Motor neuron (in vitro differentiated cells): ENCODE results near the gene RHOBTB3. TPM values are rescaled to one million over a fixed set of nuclear protein-coding genes. Genes with fewer than 3 reads are reported as not detected.
"Not testable (repeated sequence)": the region's sequence is repeated elsewhere in the genome, so short reads cannot be mapped to it uniquely, and the experiment has no call there.

Experiments
- ATAC-seq, 8 experiments: fragments of 200-7000 bp; cut with Tn5 transposase; replicated peaks in 6 of 8; 2 replicates each; pipeline ENCODE4 v1.8.0; 2021; ENCODE audit warnings: mild to moderate bottlenecking in 8 of 8, moderate library complexity in 8 of 8
- H3K27ac ChIP-seq, 2 donors: fragments of 250-450 bp; sonication (Bioruptor Pico); 2 replicates each; pipeline ENCODE4 v1.9.0; 2021; ENCODE audit warnings: antibody characterized with exemption in 2 of 2, mild to moderate bottlenecking in 2 of 2, moderate library complexity in 1 of 2
- H3K4me1 ChIP-seq, 2 donors: fragments of 250-450 bp; sonication (Bioruptor Pico); replicated peaks in 1 of 2; 2 replicates each; pipeline ENCODE4 v1.6.1; 2021; ENCODE audit warnings: antibody characterized with exemption in 2 of 2, mild to moderate bottlenecking in 2 of 2, moderate library complexity in 1 of 2
- H3K4me3 ChIP-seq, 5 donors: fragments of 250-450 bp; sonication (Bioruptor Pico); 2 replicates each; pipeline ENCODE4 v1.9.0; 2021; ENCODE audit warnings: antibody characterized with exemption in 5 of 5, mild to moderate bottlenecking in 5 of 5, moderate library complexity in 4 of 5
- WGBS, 10 experiments: fragments of 450-650 bp; shearing (Covaris generic); methylation state at CpG; one replicate each; pipeline ENCODE4 v1.0.0; 2022; 5-methylcytosine and 5-hydroxymethylcytosine counted together
- in situ Hi-C, 9 experiments: fragments of 400-800 bp; cut with MboI; loops; one replicate each; pipeline ENCODE4 v1.15.0; 2021; ENCODE audit warnings: low sequenced_read_pairs in 9 of 9, low pct_unique_long_range_greater_than_20kb in 2 of 9; ENCODE audit not compliant: unreplicated experiment in 9 of 9
- total RNA-seq, 8 experiments: library from RNA; unstranded; fragments of 300-600 nt; gene quantifications; 2 replicates each; pipeline versions ENCODE4 v1.2.3 to v1.2.4, GENCODE V29; 2022

The RHOBTB3 gene
- total RNA-seq, 8 experiments from 2014 or later = 28.4 to 296 (median 59.4) TPM

GRCh38 chr5:95707534-95708188 is 23.5 kb upstream of the RHOBTB3 start:
- WGBS, 10 experiments = 70 to 100% (median 80%) methylated on average over 1 to 7 of the region's 8 CpGs; no CpG with 5 or more reads in 1 of the 10 experiments
- in situ Hi-C loops, ATAC-seq, H3K4me3 ChIP-seq, H3K27ac ChIP-seq, H3K4me1 ChIP-seq: not testable (repeated sequence)

DNA sequence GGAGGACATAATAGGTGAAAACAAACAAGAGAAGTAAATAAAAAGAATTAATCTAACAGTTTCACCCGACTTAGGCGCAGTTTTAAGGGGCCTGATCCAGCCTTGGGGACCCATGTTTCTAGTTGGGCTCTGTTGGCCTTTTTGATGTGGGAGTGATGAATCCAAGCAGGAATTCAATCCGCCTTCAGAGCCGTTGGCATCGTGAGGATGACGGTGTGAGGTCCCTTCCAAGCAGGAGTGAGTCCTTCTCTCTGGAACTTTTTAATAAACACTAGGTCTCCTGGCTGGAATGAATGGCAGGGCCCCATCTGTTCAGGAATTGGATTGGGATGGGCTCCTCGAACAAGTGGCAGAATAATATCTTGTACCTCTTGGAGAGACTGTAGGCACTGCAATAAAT is 22.3 kb upstream of the RHOBTB3 start:
- no peak overlapping the region for H3K4me3 ChIP-seq
- H3K27ac ChIP-seq = no peak overlapping the region
- in situ Hi-C loops = no loop called here
- WGBS, 10 experiments = 17 to 100% (median 100%) methylated on average over 1 to 6 of the region's 7 CpGs; no CpG with 5 or more reads in 3 of the 10 experiments
- no peak for ATAC-seq
- peaks cover 2 to 4% of the 10 kb centered on the region in 2 donors for H3K4me1 ChIP-seq

- Histone ChIP-seq H3K4me1 (peaks cover 2 to 4% of the 10 kb centered on the region in 2 donors), H3K4me3 (no peak overlapping the region), H3K27ac (no peak overlapping the region)
- WGBS, 10 experiments = 17 to 93% (median 56%) methylated on average over 1 to 11 of the region's 15 CpGs; no CpG with 5 or more reads in 1 of the 10 experiments
- peak in 4 of 8 experiments; percentile 42 to 70 (median 64) for ATAC-seq
- in situ Hi-C loops = no loop called here
Observed at GRCh38 chr5:95709967-95710650, 21.0 kb upstream of the RHOBTB3 start.

DNA sequence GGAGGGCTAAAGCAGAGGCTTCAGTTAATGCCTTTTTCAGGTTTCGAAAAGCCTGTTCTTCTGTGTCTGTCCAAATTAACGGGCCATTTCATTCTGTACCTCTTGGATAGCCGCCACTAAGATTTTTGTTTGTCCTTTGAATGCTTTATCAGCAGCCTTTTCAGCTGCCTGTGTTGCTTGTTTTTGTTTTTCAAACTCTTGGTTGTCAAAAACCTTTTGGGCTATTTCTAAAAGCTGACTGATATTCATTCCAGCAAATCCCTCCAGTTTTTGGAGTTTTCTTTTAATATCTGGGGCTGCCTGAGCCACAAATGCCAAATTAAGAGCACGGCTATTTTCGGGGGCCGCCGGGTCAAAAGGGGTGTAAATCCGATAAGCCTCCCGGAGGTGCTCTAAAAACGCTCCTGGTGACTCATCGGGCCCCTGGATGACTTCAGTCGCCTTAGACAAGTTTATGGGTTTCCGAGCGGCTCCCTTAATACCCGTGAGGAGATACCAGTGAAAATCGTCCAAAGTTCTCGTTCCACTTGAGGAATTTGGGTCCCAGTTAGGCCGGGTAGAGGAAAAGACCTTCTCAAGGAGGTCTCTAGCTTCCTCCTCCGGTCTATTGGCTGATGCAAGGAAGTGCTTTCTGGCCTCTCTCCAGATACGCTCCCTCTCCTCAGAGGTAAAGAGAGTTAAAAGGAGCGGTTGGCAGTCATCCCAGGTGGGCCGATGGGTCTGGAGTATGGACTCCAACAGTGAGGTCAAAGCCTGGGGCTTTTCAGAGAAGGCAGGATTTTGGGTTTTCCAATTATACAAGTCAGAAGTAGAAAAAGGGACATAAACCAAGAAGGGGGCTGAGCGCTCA is 20.3 kb upstream of the RHOBTB3 start:
- ATAC-seq, H3K4me1 ChIP-seq, H3K4me3 ChIP-seq, H3K27ac ChIP-seq, in situ Hi-C loops: not testable (repeated sequence)
- WGBS, 10 experiments = 59 to 100% (median 83%) methylated on average over 2 to 13 of the region's 23 CpGs; no CpG with 5 or more reads in 3 of the 10 experiments

DNA sequence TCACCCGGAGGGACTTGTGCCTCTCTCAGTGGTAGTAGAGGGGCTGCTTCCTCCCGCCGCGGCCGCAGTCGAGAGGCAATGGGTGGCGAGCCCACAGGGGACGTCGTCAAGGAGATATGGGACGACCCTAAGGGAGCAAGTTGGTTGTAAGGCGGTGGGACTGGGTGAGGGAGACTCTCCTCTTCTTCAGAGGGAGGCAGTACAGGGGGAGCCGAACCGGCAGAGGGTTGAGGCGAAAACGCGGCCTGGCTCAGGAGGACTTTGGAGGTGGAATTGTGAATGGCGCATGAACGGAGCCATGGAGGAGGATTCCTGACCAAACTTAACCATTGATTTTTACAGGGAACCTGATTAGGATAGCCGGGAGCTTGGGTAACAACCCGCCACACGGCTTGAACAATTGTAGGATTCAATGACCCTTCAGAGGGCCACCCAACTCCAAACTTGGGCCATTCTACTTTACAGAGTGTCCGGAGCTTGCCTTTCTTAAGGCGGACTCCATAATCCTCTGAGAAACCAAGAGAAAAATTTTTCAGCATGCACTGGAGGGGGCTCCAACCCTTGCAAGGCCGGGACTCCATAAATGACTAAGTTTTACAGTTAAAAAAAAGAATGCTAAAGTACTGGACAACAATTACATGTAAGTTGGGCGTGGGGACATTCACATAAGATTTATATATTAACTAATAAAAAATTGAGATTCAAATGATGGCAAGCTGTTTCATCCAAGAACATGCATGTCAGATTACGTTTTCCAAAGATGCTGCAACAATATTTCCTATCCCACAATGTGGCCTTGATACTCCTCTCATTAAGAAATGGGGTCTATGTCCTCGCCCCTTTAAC is 19.4 kb upstream of the RHOBTB3 start:
- in situ Hi-C loops = no loop called here
- H3K4me3 ChIP-seq = no peak overlapping the region
- ATAC-seq = no peak
- H3K4me1 ChIP-seq = peaks cover 2 to 4% of the 10 kb centered on the region in 2 donors
- WGBS, 10 experiments = 68 to 96% (median 86%) methylated on average over 1 to 14 of the region's 27 CpGs
- H3K27ac ChIP-seq = no peak overlapping the region

DNA sequence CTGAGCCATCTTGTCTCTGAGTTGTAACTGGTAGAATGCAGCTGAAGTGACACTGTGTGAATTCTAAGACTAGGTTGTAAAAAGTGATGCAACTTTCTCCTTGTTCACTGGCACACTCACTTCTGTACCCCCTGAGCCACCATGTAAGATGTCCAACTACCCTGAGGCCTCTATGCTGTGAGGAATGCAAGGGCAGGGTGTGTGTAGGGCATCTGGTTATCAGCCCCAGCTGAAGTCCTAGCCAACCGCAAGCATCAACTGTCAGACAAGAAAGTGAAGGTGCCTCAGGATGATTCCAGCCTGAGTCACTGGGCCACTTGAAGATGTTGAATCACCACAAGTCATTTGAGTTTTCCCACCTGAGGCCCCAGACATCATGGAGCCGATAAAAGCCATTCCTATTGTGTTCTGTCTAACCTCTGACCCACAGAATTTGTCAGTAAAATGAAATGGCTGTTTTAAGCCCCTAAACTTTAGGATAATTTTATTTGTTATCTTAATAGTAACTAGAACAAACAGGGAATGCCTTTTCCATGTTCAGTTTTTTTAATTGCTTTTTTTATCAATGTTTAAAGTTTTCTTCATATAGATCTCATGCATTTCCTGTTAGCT is 18.7 kb upstream of the RHOBTB3 start:
- in situ Hi-C loops = no loop called here
- Histone ChIP-seq H3K4me1 (peaks cover 2 to 4% of the 10 kb centered on the region in 2 donors), H3K4me3 (no peak overlapping the region), H3K27ac (no peak overlapping the region)
- ATAC-seq = peak in 3 of 8 experiments; percentile 35 to 79 (median 79)
- 0 to 100% (median 52%) methylated on average over 1 to 2 of the region's 2 CpGs; no CpG with 5 or more reads in 2 of the 10 experiments for WGBS, 10 experiments

DNA sequence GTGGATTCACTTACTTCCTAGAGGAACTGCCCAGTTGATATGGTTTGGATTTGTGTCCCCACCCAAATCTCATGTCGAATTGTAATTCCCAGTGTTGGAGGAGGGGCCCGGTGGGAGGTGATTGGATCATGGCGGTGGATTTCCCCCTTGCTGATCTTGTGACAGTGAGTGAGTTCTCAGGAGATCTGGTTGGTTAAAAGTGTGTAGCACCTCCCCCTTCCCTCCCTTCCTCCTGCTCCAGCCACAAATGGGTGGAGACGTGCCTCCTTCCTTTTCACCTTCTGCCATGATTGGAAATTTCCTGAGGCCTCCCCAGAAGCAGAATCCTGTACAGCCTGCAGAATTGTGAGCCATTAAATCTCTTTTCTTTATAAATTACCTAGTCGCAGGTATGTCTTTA is 17.9 kb upstream of the RHOBTB3 start:
- H3K27ac ChIP-seq, in situ Hi-C loops: not testable (repeated sequence)

GRCh38 chr5:95713960-95714710 is 17.0 kb upstream of the RHOBTB3 start:
- Histone ChIP-seq H3K4me1 (peaks cover 2 to 4% of the 10 kb centered on the region in 2 donors), H3K4me3 (no peak overlapping the region), H3K27ac (no peak overlapping the region)
- WGBS, 10 experiments = 86 to 100% (median 94%) methylated on average over 3 to 4 of the region's 4 CpGs
- in situ Hi-C loops = no loop called here
- no peak for ATAC-seq

More for the DNA sequence above, 17.9 kb upstream of the RHOBTB3 start:
- WGBS, 10 experiments = 71 to 86% methylated on average over 1 of the region's 5 CpGs; no CpG with 5 or more reads in 8 of the 10 experiments
- not testable (repeated sequence) for H3K4me3 ChIP-seq, H3K4me1 ChIP-seq, ATAC-seq

GRCh38 chr5:95715799-95716461 is 15.2 kb upstream of the RHOBTB3 start:
- H3K27ac ChIP-seq = no peak overlapping the region
- 0 to 95% (median 67%) methylated on average over 1 to 5 of the region's 5 CpGs for WGBS, 10 experiments
- no peaks in the 10 kb centered on the region for H3K4me1 ChIP-seq
- H3K4me3 ChIP-seq = no peak overlapping the region
- peak in 2 of 8 experiments; percentile 72 to 76 for ATAC-seq
- in situ Hi-C loops = no loop called here

GRCh38 chr5:95717439-95717838 is 13.7 kb upstream of the RHOBTB3 start:
- no peak for ATAC-seq
- Histone ChIP-seq H3K27ac (no peak overlapping the region), H3K4me3 (no peak overlapping the region), H3K4me1 (no peaks in the 10 kb centered on the region)
- WGBS, 10 experiments = 67 to 100% (median 96%) methylated on average over 1 to 2 of the region's 2 CpGs; no CpG with 5 or more reads in 3 of the 10 experiments
- in situ Hi-C loops = no loop called here

- peak in 1 of 8 experiments; percentile 33 for ATAC-seq
- no peaks in the 10 kb centered on the region for H3K4me1 ChIP-seq
- 0 to 100% (median 67%) methylated on average over 1 to 2 of the region's 2 CpGs; no CpG with 5 or more reads in 1 of the 10 experiments for WGBS, 10 experiments
- H3K4me3 ChIP-seq = no peak overlapping the region
- in situ Hi-C loops = no loop called here
- no peak overlapping the region for H3K27ac ChIP-seq
Observed at GRCh38 chr5:95718203-95718602, 12.9 kb upstream of the RHOBTB3 start.
